ENCODE results near the gene GPS2.

GPS2 gene, protein sequence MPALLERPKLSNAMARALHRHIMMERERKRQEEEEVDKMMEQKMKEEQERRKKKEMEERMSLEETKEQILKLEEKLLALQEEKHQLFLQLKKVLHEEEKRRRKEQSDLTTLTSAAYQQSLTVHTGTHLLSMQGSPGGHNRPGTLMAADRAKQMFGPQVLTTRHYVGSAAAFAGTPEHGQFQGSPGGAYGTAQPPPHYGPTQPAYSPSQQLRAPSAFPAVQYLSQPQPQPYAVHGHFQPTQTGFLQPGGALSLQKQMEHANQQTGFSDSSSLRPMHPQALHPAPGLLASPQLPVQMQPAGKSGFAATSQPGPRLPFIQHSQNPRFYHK

DNA sequence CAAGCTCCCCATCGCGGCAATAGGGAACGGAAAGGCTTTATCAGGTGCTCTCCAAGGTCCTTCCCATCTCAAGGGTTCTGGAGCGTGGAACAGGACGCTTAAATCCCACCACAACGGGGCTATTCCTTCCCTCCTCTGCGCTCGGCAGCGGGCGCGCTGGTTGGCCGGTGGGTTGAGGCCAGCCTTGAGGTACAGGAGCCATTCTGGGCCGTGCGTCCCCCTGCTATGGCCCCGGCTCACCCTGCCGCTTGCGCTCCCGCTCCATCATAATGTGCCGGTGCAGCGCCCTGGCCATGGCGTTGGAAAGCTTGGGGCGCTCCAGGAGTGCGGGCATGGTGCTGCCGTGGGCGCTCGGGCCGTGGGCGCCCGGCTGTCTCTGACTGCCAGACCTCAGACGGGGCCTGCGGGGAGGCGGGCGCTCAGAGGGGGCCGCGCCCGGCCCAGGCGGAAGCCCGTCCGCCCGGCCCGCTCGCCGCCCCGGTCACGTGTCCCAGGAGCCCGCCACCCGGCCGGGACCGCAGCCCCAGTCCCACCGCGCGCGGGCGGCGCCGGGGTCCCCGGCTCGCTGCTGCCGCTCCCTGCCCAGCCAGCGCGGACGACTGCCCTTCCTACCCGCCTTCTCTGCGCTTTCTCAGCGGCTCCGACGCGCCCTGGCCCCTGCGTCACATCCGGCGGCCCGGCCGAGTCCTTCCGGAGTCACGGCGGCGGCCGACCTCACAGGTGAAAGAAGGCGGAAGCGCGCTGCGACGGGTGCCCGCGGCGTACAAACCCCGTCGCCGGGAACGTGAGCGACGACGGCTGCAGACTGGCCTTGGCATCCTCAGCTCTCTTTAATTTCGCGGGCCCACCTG is at the start of gene GPS2:
Gene GPS2 (minus strand): TSS at position 642 of the 851 bp plus-strand sequence. CDS start 308 bp downstream, at position 334.
- peak; percentile 38 to 94 (median 86) for DNase-seq

DNA sequence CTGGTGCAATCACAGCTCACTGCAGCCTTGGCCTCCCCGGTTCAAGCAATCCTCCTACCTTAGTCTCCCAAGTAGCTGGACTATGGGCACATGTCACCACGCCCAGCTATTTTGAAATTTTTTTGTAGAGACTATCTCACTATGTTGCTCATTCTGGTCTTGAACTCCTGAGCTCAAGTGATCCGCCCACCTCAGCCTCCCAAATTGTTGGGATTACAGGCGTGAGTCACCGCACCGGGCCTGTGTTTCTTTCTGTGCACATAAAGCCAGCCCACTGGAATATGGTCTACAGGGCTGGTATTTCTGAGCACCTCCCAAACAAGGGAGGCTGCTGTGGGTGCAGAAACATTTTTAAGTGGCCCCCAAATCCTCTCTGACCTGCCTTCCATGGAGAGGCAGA is 48.2 kb upstream of the GPS2 start:
- no peak for DNase-seq

DNA sequence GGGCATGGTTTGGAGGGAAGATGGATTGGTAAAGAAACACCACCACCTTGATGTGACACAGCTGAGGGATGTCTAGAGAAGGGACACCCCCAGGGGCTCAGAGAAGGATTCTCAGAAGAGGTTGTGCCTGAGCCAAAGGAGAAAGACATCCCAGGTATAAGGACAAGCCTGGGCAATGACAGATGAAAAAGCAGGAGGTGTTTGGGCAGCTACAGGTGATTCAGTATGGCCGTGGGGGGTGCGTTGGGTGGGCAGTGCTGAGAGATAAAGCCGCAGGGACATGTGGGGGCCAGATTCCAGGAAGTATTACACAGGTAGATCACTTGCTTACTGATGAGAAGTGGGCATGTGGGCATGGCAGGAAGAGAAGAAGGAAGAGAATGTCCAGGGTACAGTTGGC is 46.7 kb upstream of the GPS2 start:
- DNase-seq: no peak

DNA sequence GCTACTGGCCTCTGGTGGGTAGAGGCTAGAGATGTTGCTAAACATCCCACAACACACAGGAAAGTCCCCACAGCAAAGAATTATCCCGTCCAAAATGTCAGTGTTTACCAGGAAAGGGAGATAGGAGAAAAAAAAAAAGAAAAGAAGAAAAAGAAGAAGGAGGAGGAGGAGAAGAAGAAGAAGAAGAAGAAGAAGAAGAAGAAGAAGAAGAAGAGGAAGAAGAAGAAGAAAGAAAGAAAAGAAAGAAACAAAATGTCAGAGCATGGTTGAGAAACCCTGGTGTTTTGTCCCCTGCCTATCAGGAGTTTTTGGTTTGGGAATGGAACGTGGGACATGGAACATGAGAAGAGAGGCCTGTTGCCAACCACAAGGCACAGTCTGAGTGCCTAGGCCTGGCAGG is 42.2 kb upstream of the GPS2 start:
- DNase-seq: no peak

DNA sequence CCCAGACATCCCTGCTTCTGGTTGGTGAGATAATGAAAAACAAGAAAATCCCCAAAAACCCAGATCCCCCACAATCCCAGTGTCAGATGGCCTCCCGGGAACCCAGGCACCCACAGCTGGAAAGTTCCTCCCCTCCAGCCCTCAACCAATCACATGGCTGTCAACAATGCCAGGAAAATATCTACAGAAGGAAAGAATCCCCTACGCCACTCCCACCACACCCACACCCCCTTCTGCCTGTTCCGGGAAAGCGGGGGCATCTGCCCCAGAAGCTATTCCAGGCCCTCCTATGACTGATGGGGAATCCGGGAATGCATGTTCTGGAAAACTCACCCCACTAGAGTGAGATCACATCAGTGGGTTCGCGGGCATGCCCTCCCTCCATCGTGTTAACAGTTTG is 41.6 kb upstream of the GPS2 start:
- DNase-seq: no peak

DNA sequence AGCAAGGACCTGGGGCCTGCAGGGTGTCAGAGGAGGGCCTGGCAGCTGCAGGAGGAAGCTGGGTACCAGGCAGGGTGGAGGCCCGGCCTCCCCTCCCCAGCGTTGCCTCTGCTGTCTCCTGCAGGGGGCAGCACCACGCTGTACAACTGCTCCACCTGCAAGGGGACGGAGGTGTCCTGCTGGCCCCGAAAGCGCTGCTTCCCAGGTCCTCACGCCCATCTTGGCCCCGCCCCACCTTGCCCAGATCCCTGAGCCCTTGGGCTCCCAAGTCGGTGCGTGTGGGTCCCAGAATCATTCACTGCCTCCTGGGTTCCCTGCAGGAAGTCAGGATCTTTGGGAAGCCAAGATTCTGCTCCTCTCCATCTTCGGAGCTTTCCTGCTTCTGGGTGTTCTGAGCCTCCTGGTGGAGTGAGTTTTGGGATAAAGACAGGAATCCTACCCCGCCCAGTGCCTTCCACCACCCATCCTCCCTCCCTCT is 41.0 kb upstream of the GPS2 start:
- peak in 44 of 58 donors; percentile 7 to 76 (median 50) for DNase-seq

DNA sequence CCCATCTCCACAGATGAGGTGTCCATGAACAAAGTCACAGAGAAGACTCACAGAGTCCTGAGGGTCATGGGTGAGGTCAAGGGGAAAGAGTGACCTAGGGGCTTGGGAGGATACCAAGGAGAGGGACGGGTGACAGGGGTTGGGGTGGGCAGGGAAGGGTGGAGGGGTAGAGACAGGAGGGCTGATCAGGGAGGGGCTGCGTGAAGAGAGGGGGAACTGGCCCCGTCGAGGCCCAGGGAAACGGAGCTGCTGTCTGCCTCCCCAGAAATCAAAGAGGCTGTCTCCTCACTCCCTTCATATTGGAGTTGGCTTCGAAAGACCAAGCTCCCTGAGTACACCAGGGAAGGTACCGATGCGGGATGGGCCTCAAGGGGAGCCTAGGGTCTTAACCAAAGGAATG is 40.4 kb upstream of the GPS2 start:
- no peak for DNase-seq

DNA sequence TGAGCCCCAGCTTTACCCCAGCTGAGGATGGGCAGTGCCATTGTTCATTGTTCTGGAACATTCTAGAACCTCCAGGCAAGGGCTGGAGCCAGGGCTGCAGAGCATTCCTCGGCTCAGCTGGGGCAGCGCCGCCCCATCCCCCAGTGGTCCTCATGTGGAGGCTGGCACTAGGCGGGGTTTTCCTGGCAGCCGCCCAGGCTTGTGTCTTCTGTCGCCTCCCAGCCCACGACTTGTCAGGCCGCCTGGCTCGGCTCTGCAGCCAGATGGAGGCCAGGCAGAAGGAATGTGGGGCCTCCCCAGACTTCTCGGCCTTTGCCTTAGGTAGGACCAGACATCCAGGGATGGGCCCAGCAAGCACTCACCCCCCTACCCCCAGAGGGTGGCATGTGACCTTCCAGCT is 39.9 kb upstream of the GPS2 start, which contains the start of gene TMEM95:
Gene TMEM95 (plus strand): TSS at position 104 of the 400 bp plus-strand sequence. CDS start 49 bp downstream, at position 153.
- peak in 49 of 58 donors; percentile 15 to 93 (median 61) for DNase-seq

DNA sequence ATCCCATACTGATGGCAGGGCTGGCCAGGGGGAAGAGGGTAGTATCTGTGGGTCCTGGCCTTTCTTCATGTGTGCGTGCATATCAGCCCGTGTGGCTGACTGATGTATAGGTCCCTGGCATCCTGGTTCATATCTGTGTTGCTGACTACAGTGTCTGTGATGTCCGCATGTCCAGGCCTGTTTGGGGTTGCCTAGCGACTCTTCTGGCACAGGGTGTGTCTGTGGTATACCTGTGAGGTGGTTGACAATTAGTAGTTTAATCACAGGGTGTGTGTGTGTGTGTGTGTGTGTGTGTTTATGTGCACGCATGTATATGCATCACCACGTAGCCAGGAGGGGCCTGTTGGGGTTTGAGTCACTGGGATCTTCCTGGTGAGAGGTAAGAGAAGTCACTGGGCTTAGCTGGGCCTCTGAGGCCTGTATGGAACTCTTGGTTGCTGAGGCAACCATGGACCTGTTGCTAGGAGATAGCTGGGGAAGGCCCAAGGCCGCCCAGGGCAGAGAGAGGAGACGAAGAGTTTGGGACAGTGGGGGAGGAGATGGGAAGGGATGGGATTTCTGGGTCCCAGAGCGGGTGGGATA is 39.2 kb upstream of the GPS2 start:
- peak in 8 of 58 donors; percentile 6 to 55 (median 26) for DNase-seq

DNA sequence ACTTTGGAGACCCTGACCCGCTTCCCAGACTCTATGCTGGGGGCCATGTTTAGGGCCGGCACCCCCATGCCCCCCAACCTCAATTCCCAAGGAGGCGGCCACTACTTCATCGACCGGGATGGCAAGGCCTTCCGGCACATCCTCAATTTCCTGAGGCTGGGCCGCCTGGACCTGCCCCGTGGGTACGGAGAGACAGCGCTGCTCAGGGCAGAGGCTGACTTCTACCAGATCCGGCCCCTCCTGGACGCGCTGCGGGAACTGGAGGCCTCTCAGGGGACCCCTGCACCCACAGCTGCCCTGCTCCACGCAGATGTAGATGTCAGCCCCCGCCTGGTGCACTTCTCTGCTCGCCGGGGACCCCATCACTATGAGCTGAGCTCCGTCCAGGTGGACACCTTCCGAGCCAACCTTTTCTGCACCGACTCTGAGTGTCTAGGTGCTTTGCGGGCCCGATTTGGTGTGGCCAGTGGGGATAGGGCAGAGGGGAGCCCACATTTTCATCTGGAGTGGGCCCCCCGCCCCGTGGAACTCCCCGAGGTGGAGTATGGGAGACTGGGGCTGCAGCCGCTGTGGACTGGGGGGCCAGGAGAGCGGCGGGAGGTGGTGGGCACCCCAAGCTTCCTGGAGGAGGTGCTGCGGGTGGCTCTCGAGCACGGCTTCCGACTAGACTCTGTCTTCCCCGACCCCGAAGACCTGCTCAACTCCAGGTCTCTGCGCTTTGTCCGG is 37.9 kb upstream of the GPS2 start:
- DNase-seq: no peak

DNA sequence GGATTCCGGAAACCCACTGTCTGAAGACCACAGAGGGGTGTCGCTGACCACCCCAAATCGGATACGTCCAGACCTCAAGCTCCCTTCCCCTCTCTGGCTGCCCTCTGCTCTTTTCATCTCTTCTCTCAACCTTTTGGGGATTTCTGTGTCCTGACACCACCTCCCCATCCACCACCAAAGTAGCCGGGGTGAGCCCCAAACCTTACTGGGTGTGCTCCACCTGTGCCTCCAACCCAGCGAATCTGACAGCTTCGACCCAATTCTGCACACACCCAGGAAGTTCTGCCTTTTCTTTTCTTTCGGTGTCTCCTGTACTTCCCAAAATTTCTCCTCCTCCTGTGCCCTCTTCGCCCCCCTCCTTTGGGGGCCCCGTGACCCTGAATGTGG is 37.3 kb upstream of the GPS2 start:
- peak in 1 of 58 donors; percentile 35 for DNase-seq

DNA sequence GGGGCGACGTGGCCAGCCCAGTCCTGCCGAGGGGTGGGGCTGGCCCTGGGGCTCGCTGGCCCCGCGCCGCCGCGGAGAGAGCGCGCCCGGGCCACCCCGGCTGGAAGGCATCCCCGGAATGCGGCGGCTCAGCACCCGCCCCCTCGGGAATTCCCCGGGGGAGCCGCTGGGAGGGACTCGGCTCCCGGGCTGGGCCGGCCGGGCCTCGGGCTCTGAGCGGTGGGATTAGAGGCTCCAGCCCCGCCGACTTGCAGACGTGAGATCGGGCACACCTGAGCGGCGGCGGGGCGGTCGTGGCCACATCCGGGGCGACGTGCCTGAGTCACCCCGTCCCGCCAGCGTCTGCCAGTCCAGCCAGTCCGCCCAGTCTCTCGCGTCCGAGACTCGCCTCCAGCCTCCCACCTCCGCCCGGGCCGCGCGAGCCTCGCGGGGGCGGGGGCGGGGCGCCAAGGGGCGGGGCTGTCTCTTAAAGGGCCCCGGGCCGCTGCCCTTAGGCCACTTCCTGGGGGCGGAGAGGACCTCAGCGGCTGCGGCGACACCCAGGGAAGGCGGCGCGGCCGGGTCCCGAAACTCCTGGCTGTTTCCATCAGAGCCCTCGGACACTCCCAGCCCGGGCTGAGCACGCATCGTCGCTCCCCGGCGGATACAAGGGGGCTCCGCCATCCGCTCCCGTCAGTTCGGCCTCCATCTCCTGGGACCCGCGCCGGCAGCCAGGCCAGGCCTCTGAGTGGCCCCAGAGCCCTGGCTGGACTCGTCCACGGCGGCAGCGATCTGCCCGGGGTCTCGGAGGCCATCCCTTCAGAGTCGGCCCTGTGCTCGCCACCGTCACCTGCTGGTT is 36.7 kb upstream of the GPS2 start, which contains the start of gene KCTD11:
Gene KCTD11 (plus strand): TSS at position 498 of the 838 bp plus-strand sequence.
- DNase-seq: peak in 56 of 58 donors; percentile 26 to 89 (median 78)

DNA sequence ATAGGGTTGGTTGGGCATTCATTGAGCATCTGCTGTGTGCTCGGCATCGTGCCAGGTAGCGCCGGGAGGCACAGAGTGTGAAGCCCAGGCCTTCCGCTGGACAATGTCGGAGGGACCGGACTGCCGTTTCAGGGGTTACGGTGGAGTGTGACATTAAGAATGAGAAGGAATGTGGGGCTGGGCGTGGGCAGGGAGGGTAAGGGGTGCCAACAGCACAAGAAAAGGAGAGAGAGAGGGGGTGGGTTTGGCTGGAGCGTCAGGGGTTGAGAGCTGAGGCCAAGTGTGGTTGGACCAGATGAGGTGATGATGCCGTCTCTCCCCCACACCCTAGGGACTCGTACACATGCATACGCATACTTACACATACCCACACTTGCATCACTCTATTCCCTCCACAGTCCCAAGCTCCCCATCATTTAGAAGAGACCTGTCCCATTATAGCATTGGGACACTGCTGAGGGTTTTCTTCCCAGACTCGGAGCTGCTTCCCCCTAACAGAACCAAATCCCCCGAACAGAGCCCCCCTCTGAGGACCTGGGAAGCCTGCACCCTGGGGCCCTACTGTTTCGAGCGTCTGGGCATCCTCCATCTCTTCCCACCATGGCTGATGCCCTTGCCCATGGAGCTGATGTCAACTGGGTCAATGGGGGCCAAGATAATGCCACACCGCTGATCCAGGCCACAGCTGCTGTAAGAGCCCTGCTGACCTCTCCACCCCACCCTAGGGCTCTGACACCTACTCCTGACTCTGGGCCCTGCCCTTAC is 33.5 kb upstream of the GPS2 start:
- no peak for DNase-seq

DNA sequence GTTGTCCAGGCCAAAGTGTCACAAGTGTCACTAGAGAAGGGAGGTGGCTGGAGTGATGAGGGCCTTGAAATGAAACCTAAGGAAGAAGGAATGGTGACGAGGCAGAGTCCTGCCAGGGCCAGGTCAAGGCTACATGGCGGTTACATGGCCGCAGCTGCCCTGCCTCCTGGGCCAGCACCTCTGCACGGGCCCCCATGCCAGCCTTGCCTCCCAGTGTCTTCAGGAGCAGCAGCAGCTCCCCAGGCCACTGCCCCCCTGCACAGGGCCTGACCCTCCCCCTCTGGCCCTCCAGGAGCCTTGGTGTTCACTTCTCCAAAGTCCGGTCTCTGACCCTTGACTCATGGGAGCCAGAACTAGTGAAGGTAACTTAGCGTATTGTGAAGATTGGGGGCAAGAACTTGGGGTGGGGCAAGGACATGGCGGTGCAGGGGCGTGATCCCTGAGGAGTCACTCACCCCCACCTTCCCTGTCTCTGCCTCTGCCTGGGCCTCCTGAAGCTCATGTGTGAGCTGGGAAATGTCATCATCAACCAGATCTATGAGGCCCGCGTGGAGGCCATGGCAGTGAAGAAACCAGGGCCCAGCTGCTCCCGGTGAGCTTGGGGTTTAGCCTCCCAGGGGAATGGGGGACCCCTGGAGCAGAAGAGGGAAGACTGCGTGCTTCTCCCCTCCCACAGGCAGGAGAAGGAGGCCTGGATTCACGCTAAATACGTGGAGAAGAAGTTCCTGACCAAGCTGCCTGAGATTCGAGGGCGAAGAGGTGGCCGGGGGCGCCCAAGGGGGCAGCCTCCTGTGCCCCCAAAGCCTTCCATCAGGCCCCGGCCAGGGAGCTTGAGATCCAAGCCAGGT is 32.7 kb upstream of the GPS2 start:
- DNase-seq: no peak

DNA sequence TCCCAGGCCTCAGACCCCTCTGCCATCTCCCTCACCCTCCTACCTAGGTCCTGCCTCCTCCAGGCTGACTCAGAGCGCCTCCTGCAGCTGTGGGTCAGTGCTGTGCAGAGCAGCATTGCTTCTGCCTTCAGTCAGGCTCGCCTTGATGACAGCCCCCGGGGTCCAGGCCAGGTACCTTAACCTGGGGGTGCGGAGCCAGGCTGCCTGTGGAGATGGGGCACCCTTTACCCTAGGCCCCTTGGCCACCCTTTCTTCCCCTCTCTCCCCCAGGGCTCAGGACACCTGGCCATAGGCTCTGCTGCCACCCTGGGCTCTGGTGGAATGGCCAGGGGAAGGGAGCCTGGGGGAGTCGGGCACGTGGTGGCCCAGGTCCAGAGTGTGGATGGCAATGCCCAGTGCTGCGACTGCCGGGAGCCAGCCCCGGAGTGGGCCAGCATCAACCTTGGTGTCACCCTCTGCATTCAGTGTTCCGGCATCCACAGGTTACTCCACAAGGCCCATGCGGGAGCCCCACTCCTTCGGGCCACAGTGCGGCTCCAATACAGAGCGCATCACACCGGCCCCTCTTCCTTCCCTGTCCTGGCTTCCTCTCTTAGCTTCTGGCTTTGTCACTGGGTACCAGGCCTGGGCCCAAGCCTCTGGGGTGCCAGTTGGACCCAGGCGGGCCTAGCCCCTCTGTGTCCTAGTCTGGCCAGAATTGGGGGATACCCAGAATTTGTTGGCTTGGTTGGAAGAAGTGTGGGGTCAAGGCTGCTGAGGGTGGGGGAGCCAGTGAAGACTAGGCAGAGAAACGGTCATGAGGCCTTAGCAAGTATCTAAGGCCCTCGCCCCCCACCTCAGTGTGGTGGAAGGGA is 31.8 kb upstream of the GPS2 start:
- no peak for DNase-seq

DNA sequence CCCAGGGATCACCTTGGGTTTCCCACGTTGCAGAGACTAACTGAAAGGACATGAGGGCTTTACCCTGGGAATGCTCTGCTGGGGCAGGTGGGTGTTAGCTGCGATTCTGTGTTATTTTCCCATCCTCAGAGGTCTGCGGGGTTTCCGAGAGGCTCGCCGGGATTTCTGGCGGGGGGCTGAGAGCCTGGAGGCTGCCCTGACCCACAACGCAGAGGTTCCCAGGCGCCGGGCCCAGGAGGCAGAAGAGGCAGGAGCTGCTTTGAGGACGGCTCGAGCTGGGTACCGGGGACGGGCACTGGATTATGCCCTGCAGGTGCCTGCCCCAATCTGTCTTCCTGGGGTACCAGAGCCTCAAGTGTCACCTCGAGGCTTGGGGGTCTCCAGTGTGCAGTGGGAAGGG is 28.1 kb upstream of the GPS2 start:
- no peak for DNase-seq

DNA sequence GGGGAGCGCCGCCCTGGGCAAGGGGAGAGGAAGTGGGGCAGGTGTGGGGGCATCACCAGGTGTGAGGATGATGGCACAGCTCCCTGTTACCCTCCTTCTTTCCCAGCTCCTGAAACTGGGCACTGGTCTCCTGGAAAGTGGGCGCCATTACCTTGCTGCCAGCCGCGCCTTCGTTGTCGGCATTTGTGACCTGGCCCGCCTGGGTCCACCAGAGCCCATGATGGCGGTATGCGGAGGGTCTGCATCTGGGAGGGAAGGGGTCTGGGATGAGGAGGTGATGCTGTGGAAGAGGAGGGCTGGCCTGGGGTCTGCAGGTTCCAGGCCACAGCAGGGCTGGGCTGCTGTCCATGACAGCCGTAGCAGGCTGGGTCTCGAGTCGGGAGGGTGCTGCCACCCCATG is 26.7 kb upstream of the GPS2 start:
- no peak for DNase-seq

Data from anterior cingulate cortex (tissue), 58 donors.